Measurements from ENCODE around the gene ZBTB8OS.
"Not testable (repeated sequence)": the region's sequence is repeated elsewhere in the genome, so short reads cannot be mapped to it uniquely, and the experiment has no call there.

The ZBTB8OS gene

DNA sequence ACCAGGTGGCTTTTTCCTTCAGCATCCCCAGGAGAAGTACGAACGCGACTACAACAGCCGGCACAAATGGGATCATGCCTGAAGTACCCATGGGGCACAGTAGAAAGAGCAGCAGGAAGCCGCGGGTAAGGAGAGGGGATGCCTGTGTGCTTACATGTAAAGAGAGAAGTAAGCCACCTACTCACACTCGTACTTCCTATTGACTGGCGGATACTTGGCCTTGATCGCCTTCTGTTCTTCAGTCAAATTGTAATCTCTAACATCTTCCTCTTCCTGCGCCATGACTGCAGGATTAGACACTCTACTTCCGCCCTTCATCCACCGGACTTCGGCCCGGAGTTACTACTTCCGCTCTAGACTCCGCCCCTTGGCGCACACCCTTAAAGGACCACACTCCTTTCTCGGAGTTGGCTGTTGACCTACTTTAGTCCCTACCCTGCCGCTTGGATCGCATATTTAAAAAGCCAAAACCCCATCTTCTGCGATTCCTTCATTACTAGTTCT, at the start of gene ZBTB8OS:
Gene ZBTB8OS (minus strand): TSS at position 303 of the 504 bp plus-strand sequence. CDS start 21 bp downstream, at position 282.
- DNase-seq (ENCODE audit: low spot score) = peak; percentile 85

DNA sequence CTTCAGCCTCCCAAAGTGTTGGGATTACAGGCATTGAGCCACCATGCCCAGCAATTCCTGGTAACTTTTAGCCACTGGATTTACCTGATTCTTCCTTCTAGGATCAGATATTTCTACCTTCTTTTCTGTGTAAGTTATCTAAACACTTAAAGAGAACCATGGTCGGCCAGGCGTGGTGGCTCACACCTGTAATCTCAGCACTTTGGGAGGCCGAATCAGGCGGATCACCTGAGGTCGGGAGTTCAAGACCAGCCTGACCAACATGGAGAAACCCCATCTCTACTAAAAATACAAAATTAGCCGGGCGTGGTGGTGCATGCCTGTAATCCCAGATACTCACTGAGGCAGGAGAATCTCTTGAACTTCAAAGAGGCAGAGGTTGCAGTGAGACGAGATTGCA, 46.6 kb upstream of the ZBTB8OS start:
- DNase-seq (ENCODE audit: low spot score) = not testable (repeated sequence)

DNA sequence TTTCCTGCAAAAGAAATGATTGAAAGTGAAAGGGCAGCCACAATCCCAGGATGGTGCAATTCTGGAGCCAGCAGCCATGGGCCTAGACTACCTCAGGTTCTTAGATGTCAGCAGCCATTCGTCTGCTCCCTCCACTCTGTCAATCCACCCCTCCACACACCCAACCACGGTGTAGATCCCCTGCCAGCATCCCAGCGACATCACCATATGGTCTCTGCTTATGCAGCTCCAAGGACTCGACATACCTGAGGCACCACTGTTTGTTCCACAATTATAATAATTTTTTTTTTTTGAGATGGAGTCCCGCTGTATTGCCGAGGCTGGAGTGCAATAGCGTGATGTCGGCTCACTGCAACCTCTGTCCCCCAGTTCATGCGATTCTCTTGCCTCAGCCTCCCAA, 45.7 kb upstream of the ZBTB8OS start:
- no peak for DNase-seq (ENCODE audit: low spot score)

DNA sequence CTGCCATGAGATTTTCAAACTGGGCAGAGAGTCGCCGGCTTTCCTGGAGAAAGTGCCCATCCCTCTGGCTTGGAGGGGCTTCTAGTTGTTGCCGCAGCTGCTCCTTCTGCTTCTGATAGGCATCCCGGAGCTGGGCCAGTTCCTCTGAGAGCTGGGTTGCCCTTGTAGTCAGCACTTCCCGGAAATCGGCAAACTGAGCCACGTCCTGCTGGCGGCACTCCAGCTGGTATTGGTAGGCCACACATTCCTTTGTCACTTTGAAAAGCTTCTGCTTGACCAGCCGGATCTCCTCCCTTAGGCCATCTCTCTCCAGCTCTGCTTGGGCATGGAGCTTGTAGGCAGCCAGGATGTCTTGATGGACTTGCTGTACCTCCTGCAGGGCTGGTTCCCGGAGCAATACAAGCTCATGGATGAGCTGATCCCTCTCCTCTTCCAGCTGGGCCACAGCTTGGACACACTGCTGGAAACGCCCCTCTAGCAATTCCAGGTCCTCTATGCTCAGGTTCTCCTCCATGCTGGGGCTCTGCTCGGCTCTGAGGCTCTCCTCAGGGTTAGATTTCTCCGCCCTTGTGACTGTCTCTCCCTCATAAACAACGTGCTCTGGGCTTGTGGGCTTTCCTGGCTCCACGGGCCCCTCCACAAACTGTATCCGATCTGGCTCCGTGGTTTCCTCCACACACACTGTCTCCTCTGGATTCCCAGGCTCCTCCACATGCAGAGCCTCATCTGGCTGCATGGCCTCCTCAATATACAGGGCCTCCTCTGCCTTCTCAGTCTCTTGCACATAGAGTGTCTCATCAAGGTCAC, 45.0 kb upstream of the ZBTB8OS start:
- no peak for DNase-seq (ENCODE audit: low spot score)

DNA sequence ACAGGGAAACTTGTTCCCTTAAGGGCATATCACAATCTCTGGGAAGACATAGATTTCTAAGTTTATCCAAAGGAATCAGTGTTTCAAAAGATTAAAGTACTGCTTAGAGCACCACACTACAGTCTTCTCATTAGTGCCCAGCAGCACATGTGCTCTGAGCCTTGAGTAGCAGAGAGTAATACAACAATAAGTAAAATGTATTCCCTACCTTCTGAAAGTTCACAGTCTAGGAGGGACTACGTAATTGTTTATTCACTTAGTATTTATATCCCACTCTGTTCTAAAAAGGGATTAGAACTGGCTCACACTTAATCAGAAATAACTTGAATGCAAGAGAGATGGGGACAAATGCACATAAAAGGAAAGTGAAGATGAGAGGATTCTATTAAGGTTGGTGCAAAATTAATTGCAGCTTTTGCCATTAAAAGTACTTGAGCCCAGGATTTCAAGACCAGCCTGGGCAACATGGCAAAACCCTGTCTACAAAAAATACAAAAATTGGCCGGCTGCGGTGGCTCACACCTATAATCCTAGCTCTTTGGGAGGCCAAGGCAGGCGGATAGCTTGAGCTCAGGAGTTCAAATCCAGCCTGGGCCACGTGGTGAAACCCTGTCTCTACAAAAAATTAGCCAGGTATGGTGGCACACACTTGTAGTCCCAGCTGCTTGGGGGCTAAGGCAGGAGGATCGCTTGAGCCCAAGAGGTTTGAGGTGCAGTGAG, 43.3 kb upstream of the ZBTB8OS start:
- no peak for DNase-seq (ENCODE audit: low spot score)

DNA sequence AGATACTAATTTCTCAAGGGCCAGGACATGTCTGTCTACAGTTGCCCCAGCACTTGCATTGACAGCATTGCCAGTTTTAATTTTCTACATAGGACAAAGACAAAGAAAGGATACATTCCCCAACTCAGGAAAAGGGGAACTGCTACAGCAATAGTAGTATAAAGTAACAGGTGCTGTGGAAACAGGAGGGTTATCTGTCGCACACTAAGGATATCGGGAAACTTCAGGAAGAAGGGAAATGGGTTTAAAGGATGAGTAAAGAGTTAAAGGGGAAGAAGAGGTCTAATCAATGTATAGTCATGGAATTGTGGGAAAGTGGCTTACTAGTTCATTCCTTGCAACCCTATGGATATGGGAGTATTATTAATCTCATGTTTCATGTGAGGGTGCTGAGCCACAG, 36.0 kb upstream of the ZBTB8OS start:
- no peak for DNase-seq (ENCODE audit: low spot score)

DNA sequence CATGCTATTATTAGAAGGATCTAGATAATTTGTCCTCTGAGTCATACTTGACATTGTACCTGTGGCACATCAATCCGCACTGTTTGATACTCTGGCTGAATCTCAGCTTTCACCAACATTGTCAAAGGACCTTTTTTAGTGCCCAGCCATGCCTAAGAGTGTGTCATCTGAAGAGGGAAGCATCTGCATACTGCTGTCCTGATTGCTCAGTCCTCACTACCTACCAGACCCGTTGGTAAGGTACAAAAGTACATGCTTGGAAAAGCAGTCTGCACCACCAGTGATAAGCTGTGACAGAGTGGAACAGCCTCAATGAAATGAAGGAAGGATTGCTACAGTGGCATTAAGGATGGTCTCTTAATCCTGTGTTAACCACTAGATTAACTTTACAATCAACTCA, 35.1 kb upstream of the ZBTB8OS start:
- DNase-seq (ENCODE audit: low spot score) = no peak

DNA sequence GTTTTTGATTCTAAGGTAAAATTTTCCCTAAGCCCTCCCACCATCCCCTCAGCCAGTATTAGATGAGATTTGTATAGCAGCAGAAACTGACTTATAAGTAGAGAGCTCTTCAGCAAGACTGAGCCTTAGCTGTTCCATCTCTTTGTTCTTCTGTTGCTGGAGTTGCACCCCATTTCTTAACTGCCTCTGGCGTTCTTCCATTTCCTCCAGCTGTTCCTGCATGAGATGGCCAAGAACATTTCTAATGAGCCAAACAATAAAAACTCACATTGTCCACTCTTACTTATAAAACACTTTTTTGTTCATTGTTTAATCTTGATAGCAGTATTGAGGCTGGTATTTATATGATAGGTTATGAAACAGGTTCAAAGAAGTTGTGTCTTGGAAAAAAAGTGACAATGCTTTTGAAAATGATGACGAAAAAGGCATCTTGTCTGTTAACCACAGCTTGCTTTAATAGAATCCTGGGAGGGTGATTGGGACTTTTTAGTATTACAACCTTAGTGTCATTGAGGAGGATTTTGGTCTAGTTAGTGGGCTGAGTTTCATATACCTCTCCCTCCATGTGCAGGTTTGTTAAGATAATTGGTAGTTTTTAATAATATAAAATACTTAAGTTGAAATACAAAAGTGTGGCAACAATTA, 33.9 kb upstream of the ZBTB8OS start:
- DNase-seq (ENCODE audit: low spot score) = no peak

DNA sequence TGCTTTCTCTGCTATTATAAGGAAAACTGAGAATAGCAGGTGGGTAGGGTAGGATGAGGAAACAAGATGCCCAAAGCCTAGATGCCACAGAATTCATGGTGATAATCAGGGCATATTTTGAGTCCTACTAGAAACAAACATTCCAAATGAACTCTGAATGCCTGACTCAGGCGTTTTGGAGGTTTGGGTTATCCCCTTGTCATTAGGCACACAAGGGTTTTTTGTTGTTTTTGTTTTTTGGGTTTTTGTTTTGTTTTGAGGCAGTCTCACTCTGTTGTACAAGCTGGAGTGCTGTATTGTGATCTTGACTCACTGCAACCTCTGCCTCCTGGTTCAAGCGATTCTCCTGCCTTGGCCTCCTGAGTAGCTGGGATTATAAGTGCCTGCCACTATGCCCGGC, 33.0 kb upstream of the ZBTB8OS start:
- no peak for DNase-seq (ENCODE audit: low spot score)

DNA sequence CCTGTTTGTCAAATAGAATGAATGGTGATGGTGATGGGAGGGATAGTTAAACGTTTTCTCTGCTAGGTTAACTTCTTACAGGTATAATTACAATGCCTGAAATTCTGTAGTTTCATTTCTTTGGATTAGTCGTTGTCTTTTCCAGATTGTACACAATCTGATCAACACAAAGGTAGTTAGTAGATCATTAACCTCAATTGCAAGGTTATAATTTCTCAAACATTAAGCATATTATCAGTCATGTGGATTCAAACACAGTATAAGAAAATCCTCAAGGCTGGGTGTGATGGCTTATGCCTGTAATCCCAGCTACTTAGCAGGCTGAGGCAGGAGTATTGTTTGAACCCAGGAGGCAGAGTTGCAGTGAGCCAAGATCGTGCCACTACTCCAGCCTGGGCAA, 31.6 kb upstream of the ZBTB8OS start:
- DNase-seq (ENCODE audit: low spot score) = no peak

DNA sequence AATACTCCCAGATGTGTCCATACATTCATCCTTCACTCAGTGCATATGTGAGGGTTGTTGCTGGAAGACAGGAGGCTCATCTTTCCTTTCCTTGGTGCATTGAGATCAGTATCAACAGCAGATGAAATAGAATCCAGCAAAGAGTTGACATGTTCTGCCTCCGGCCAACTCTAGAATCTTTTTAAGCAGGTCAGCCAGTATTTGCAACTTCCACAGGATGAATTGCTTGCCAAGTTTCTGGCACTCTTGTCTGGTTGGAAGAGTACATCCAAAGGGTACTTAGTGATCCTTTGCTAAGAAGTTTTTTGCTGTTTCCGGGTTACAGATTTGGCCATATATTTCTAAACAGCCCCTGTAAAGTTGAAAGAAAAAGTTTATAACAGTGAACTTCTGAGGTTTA, 31.2 kb upstream of the ZBTB8OS start:
- DNase-seq (ENCODE audit: low spot score) = no peak

DNA sequence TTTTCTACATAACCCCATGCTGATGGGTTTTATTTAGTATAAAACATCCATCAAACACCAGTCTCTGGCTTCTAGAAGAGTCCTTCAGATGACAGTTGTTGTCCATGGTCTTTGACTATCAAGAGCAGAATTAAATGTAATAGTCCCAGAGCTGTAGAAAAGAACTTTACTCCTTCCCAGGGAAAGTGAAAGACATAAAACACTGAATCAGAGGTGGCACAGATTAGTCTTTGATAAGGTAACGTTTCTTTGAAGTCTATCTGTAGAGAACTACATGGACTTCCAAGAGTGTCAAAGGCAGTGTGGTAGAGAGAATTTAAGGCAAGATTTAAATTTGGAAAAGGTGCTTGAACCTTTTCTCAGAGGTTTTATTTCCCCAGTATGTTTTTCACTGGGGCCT, 30.3 kb upstream of the ZBTB8OS start:
- DNase-seq (ENCODE audit: low spot score) = no peak

DNA sequence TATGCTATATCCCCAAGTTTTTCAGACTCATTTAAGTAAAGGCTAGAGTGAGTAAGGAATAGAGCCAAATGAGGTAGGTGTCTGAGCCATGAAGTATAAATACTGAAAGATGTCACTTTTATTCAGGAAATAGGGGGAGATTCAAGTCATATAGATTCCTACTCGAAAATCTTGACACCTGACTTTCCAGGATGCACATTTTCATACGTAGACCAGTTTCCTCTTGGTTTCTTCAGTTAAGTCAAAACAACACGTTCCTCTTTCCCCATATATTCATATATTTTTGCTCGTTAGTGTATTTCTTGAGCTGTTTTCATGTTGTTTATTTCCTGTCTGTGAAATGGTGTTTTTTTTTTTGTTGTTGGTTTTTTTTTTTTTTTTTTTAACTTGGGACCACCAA, 29.6 kb upstream of the ZBTB8OS start:
- not testable (repeated sequence) for DNase-seq (ENCODE audit: low spot score)

DNA sequence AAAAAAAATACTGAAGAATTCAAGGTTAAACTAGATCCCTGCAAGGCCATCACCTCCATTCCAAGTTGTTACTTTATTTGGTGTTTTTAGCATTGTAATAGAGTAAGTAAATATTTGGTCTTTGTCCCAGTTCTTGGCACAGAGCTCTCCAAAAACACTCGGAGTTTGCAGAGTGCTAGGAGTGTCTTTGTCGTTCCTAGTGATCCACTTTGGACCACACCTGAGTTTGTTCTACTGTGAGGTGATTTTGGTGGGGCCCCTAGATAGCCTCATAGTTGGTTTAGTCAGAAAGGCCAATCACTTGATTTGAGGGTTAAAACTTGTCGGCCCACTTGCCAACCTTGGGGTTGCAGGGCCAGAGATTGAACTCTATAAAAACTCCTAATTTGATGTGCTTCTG, 26.6 kb upstream of the ZBTB8OS start:
- DNase-seq (ENCODE audit: low spot score) = no peak

DNA sequence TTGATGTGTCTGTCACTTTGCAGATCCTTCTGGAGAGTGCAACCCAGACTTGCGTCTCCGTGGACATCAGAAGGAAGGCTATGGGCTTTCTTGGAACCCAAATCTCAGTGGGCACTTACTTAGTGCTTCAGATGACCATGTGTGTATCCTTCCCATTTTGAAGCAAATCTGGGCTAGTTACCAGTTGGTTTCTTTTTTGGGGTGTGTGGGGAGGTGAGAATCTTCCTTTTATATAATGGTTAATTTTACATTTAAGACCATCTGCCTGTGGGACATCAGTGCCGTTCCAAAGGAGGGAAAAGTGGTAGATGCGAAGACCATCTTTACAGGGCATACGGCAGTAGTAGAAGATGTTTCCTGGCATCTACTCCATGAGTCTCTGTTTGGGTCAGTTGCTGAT, 18.4 kb upstream of the ZBTB8OS start:
- not testable (repeated sequence) for DNase-seq (ENCODE audit: low spot score)

DNA sequence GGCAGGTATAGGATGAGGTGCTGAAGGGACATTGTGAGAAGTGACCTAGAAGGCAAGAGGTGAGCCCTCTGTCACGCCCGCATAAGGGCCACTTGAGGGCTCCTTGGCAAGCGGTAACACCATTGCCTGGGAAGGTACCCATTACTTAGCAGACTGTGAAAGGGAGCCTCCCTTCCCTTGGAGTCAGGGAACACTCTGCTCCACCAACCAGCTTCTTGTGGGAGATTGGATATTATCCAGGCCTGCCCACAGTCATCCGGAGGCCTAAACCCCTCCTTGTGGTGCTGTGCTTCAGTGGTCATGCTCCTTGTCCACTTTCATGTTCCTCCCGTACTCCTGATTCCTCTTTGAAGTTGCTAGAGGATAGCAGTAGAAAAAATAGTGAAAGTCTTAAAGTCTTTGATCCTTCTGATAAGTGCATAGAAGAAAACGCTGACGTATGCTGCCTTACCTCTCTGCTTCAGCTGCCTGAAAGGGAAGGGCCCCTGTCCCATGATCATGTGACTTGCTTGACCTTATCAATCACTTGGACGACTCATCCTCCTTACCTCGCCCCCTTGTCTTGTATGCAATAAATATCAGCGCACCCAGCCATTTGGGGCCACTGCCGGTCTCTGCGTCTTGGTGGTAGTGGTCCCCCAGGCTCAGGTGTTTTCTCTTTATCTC, 16.7 kb upstream of the ZBTB8OS start:
- no peak for DNase-seq (ENCODE audit: low spot score)

DNA sequence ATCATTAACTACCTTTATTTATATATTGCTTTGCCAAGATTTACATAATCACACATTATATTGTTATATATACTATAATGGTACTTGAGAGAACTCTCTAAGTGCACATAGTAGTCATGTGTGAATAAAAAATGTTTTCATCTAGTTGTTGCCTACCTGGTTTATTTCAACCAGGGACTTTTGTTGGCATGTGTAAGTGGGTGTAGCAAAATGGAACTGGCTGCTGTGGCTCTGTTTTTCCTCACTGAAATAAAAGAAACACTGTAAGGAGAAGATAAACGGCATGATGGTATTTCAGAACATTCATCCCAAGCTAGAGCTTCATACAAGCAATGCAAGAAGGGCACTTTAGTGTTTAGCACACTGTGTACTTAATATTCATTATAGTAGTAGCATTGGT, 15.6 kb upstream of the ZBTB8OS start:
- DNase-seq (ENCODE audit: low spot score) = no peak

DNA sequence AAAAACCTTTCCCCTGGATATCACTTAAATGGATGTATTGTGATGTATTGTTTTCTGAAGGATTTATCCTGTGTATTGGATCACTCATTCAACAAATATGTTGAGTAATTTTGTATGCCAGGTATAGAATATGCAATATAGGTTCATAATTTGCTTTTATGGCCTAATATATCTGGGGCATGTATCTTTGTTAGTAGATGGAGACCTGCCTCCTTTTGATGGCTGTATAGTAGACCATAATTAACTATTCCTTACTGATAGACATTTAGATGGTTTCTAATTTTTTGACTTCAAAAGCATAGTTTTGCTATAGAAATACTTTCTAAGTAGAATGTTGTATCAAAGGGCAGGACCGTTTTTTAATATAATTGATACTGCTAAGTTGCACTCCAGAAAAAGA, 9.2 kb upstream of the ZBTB8OS start:
- no peak for DNase-seq (ENCODE audit: low spot score)

DNA sequence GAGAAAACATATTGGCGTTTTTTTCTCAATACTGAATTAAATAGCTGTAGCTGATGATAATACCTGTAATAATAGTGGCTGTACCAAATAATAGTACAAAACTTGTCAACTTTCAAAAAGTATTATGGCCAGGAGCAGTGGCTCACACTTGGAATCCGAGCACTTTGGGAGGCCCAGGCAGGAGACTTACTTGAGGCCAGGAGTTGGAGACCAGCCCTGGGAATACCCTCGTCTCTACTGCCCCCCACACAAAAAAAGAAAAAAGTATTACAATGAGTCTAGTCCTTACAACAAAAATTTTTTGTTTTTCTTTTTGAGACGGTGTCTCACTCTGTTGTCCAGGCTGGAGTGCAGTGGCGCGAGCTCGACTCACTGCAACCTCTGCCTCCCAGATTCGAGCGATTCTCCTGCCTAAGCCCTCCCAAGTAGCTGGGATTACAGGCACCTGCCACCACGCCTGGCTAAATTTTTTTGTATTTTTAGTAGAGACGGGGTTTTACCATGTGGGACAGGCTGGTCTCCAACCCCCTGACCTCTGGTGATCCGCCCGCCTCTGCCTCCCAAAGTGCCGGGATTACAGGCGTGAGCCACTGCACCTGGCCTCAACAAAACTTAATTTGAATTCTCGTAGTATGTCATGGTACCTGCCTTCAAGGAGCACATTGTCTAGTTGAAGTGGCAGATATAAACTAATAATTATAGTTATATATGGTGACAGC, 2.1 kb upstream of the ZBTB8OS start:
- no peak for DNase-seq (ENCODE audit: low spot score)

DNA sequence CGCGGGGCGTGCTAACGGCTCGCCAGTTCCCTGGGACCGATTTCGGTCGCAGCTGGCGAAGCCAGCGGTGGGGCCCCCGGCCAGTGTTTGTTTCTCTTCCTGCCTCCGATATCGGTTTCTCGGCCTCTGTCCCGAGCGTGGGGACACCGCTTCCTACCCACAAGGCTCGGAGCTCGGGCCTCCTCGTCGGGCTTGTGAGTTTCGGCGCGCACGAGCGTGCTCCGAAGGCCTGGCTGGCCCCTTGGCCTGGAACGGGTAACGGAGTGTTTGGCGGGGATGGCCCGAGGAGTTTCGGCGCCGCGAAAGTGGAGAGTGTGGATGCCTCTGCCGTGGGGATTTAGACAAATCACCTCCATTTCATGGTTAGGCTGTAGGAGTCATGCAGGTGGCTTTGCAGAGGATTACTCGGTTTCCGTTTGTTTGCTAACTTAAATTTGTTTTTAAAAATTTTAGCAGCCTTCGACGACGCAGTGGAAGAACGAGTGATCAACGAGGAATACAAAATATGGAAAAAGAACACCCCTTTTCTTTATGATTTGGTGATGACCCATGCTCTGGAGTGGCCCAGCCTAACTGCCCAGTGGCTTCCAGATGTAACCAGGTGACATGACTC, 1.2 kb upstream of the ZBTB8OS start:
- DNase-seq (ENCODE audit: low spot score) = no peak

DNA sequence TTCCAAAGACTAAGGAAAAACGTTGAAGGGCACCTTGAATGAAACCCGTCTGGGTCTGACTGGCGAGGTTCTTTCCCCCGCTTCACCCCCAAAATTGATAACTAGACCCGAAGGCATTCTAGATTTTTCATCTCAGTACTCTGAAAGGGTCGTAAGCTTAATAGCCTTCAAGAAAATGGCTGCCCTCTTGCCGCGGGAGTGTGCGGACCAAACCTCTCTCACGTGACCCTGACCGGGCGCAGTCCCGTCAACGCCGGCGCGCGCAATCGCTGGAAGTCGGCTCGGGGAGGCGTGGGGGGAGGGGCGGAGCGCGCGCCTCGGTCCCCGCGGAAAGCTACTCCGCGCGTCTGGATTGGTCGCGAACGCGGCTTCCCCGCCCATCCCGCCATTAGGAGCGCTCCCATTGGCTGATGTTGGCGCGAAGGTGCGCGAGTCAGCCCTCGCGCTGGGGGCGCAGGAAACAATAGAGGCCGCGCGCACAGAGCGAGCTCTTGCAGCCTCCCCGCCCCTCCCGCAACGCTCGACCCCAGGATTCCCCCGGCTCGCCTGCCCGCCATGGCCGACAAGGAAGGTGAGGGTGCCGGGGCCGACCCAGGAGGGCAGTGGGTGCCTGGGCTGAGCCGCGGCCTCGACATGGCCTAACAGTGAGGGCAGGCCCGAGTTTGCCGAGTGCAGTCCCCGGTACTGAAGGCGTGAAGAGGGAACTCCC, 556 bp upstream of the ZBTB8OS start, which contains the start of gene RBBP4:
Gene RBBP4 (plus strand): TSS at position 457 of the 709 bp plus-strand sequence. CDS start 99 bp downstream, at position 556.
- peak; percentile 99 for DNase-seq (ENCODE audit: low spot score)

Data from D341Med (cell line).